Activated CD4-positive, alpha-beta T cell treated with anti-CD3 and anti-CD28 coated beads for 36 hours (primary cell): ENCODE results near the gene NVL. TPM values are rescaled to one million over a fixed set of nuclear protein-coding genes. Genes with fewer than 3 reads are reported as not detected.
A peak's percentile ranks its signal among the peaks of the same experiment; 100 is the strongest.

Experiments used
- ATAC-seq: fragments of 200-7000 bp; cut with Tn5 transposase; one replicate; pipeline ENCODE4 v1.10.0; 2021; ENCODE audit warnings: mild to moderate bottlenecking, moderate library complexity
- CTCF ChIA-PET: fragments of 350-600 bp; sonication (Branson Sonifier 250); formaldehyde crosslinking; loops from one replicate; lab custom pipeline; 2021; ENCODE audit warnings: antibody characterized with exemption; lab: Charles Lee
- POLR2A ChIA-PET: fragments of 350-600 bp; sonication (Branson Sonifier 250); formaldehyde crosslinking; loops from one replicate; lab custom pipeline; 2021; ENCODE audit warnings: antibody characterized with exemption, inconsistent platforms; lab: Charles Lee
- DNase-seq: peaks from one replicate; pipeline ENCODE4 v3.0.0-alpha.2; 2020
- H3K27ac Mint-ChIP-seq: one replicate; pipeline ENCODE4 v1.8.0; 2021; ENCODE audit warnings: mixed read lengths
- H3K27me3 Mint-ChIP-seq: one replicate; pipeline ENCODE4 v1.8.0; 2021; ENCODE audit warnings: mixed read lengths
- H3K36me3 Mint-ChIP-seq: one replicate; pipeline ENCODE4 v1.8.0; 2021; ENCODE audit warnings: low read depth, mixed read lengths
- H3K4me1 Mint-ChIP-seq: one replicate; pipeline ENCODE4 v1.8.0; 2021; ENCODE audit warnings: mixed read lengths
- H3K4me3 Mint-ChIP-seq: one replicate; pipeline ENCODE4 v1.8.0; 2021; ENCODE audit warnings: mild to moderate bottlenecking, moderate library complexity, mixed read lengths
- H3K9me3 Mint-ChIP-seq: one replicate; pipeline ENCODE4 v1.8.0; 2021; ENCODE audit warnings: low read depth, mixed read lengths
- intact Hi-C, 2 experiments: fragments of 100-400 bp; cut with DNase I in 1 of 2; cut with micrococcal nuclease in 1 of 2; formaldehyde crosslinking; loops; one replicate each; pipeline versions ENCODE4 v1.14.2 to v1.15.1; 2022 to 2024; cut with DNase I, micrococcal nuclease
- total RNA-seq, 2 experiments: library from RNA; stranded (reverse); gene quantifications; one replicate each; pipeline ENCODE4 v1.2.3, GENCODE V29; 2021

Gene NVL
- total RNA-seq, 2 experiments from 2014 or later: 34.2 to 44.1 TPM

DNA sequence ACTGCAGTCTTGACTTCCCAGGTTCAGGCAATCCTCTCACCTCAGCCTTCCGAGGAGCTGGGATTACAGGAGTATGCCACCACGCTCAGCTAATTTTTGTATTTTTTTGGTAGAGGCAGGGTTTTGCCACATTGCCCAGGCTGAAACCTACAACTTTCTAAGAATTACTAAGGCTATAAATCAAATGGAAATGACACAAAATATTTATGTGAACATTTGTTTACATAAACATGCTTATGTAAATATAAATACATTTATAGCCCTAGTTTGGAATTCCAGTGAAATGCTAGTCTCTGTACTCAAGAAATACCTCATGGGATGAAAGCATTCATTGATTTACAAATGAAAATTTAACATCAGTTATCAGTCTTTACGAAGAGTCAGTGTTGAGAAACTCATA, 47.8 kb downstream of the NVL start:
- Mint-ChIP-seq H3K4me1 (peaks cover 1% of the 10 kb centered on the region), H3K4me3 (no peak overlapping the region), H3K9me3 (no peaks in the 10 kb centered on the region), H3K36me3 (peaks cover 15% of the 10 kb centered on the region), H3K27ac (no peak overlapping the region), H3K27me3 (no peaks in the 10 kb centered on the region)
- POLR2A ChIA-PET: no interaction called here
- DNase-seq (no peak), ATAC-seq (no peak)
- CTCF ChIA-PET: interaction anchor here (0.6 kb wide), 1 partner anchor 10 kb away, joined by 4 read pairs; no protein-coding TSS in a partner anchor
- intact Hi-C loops: no loop called here

DNA sequence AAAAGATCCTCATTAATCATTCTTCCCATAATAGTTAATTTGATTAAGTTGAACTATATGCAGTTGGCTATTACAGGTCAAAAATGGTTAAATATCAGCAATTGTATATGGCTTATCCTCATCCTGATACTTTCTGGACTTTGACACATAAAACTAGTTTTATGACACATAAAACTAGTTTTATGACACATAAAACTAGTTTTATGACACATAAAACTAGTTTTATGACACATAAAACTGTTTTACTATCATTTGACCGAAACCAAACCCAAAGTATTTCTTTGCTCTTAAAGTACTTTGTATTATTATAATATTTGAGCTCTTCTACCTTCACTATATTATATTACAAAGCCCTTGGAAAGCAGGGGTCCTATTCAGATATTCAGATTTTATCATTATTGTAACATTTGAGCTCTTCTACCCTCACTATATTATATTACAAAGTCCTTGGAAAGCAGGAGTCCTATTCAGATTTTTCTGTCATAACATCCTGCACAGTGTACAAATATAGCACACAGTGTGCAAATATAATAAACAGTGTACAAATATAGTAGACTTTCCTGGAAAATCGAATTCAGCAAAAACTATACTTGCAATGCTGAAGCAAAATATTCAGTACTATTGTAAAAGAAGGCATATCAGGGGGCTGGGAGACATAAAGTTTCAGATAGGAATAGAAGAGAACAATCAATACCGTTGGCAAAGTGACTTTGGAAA, 53.0 kb downstream of the NVL start:
- H3K27me3 Mint-ChIP-seq: no peaks in the 10 kb centered on the region
- peaks cover 15% of the 10 kb centered on the region for H3K36me3 Mint-ChIP-seq
- no peak overlapping the region for H3K27ac Mint-ChIP-seq

GRCh38 chr1:224274970-224275626, 54.9 kb downstream of the NVL start:
- peaks cover 17% of the 10 kb centered on the region for H3K36me3 Mint-ChIP-seq
- no peak overlapping the region for H3K4me3 Mint-ChIP-seq
- ATAC-seq (no peak), DNase-seq (no peak)
- no peak overlapping the region for H3K27ac Mint-ChIP-seq
- no peaks in the 10 kb centered on the region for H3K27me3 Mint-ChIP-seq
- ChIA-PET POLR2A (no interaction called here), CTCF (interaction anchor here (1.5 kb wide), 1 partner anchor 17 kb away, joined by 3 read pairs; no protein-coding TSS in a partner anchor)
- no peaks in the 10 kb centered on the region for H3K9me3 Mint-ChIP-seq
- H3K4me1 Mint-ChIP-seq: peaks cover 6% of the 10 kb centered on the region
- intact Hi-C loops: no loop called here

More for the DNA sequence above, 53.0 kb downstream of the NVL start:
- Mint-ChIP-seq H3K4me1 (peaks cover 6% of the 10 kb centered on the region), H3K9me3 (no peaks in the 10 kb centered on the region), H3K4me3 (no peak overlapping the region)
- DNase-seq (no peak), ATAC-seq (peak; percentile 39)
- ChIA-PET CTCF (interaction anchor here (0.6 to 1.1 kb wide), 3 partner anchors 34 to 192 kb away, joined by 3 read pairs; no protein-coding TSS in a partner anchor), POLR2A (no interaction called here)
- intact Hi-C loops: no loop called here

DNA sequence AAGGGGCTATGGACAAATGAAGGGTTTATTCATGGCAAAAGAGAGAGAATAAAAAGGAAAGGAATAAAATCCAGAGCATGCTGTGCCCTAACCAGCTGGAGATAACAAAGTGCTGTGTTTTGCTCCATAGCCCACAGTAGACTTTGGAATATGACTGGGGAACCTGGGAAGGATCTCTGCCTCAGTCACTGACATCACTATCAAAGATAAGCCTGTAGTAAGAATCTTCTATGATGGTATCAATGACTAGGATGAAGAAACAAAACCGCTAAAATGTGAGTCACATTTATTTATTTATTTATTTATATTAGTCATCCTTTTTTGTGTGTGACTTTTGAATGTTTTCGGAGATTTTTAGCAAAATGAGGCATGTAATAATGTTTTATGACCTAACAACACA, 56.3 kb downstream of the NVL start:
- Mint-ChIP-seq H3K27me3 (no peaks in the 10 kb centered on the region), H3K4me1 (peaks cover 6% of the 10 kb centered on the region), H3K4me3 (no peak overlapping the region), H3K27ac (no peak overlapping the region), H3K36me3 (peaks cover 27% of the 10 kb centered on the region), H3K9me3 (no peaks in the 10 kb centered on the region)
- intact Hi-C loops: no loop called here
- no peak for DNase-seq
- ChIA-PET CTCF (no interaction called here), POLR2A (interaction anchor here (0.7 kb wide), 1 partner anchor 212 kb away, joined by 3 read pairs; no protein-coding TSS in a partner anchor)
- ATAC-seq: no peak

DNA sequence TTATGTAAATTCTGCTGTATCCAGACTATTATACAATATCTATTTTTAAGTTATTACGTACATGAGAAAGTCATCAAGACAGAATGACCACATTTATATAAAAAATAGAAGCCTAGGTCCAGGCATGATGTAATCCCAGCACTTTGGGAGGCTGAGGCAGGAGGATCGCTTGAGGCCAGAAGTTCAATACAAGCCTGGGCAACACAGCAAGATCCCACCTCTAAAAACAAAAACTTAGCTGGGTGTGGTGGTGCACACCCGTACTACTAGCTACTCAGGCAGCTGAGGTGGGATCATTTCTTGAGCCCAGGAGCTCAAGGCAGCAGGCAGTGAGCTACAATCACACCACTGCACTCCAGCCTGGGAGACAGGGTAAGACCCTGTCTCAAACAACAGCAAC, 58.9 kb downstream of the NVL start:
- ChIA-PET POLR2A (no interaction called here), CTCF (no interaction called here)
- Mint-ChIP-seq H3K9me3 (no peaks in the 10 kb centered on the region), H3K4me3 (no peak overlapping the region), H3K36me3 (peaks cover 27% of the 10 kb centered on the region), H3K4me1 (peaks cover 4% of the 10 kb centered on the region), H3K27me3 (no peaks in the 10 kb centered on the region), H3K27ac (no peak overlapping the region)
- no peak for DNase-seq
- intact Hi-C loops: no loop called here
- no peak for ATAC-seq

DNA sequence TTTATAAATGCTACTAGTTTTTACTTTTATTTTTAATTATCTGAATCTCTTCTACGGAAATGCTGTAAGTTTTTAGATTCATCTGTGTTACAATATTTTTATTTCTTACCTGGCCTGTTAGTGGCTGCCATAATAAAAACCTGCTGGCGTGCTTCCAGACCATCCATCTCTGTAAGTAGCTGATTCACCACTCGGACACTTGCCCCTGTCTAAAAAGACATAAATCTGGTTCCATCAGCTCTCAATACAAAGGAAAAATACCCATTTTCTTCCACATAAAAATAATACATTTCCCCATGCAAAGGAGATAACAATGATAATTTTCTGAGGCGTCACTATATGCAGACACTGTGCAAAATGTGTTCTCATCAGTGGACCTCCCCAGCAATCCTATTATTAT, 62.0 kb downstream of the NVL start:
- intact Hi-C loops: no loop called here
- ATAC-seq (no peak), DNase-seq (no peak)
- H3K4me3 Mint-ChIP-seq: no peak overlapping the region
- POLR2A ChIA-PET: no interaction called here
- peaks cover 28% of the 10 kb centered on the region for H3K36me3 Mint-ChIP-seq
- H3K27ac Mint-ChIP-seq: no peak overlapping the region
- CTCF ChIA-PET: interaction anchor here (0.6 to 1.0 kb wide), 3 partner anchors 49 to 152 kb away, joined by 3 to 4 read pairs (median 3); no protein-coding TSS in a partner anchor
- H3K27me3 Mint-ChIP-seq: no peaks in the 10 kb centered on the region
- H3K9me3 Mint-ChIP-seq: no peaks in the 10 kb centered on the region
- peaks cover 4% of the 10 kb centered on the region for H3K4me1 Mint-ChIP-seq

DNA sequence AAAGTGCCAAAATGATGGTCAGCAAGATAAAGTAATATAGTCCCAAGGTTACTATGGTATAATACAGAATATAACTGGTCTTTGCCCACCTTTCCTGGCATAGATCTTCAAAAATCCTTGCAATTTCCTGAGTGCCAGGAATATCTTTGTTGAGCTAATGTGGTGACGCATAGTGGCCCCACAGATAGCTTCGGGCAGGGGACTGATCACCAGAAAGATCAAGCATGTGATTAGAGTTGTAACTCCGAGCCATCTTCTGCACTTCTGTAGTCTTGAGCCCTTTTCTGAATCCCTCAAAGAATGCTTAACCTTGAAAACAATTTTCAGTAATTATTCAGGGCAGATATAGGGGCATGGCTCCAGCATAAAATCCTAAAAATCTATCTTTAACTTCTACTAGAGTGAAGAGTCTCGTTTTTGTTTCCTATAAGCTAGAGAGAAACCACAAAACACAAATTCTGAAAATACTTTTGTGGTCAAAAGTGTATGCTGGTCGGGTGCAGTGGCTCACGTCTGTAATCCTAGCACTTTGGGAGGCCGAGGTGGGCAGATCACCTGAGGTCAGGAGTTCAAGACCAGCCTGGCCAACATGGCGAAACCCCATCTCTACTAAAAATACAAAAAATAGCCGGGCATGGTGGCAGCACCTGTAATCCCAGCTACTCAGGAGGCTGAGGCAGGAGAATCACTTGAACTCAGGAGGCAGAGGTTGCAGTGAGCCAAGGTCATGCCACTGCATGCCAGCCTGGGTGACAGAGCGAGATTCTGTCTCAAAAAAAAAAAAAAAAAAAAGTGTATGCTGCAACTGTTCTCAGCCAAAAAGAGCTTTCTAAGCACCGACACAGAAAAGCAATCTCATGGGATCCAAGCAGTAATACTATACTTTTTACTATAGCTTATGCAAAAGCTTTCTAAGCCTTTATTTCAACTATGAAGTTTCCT, 62.8 kb downstream of the NVL start:
- DNase-seq (no peak), ATAC-seq (no peak)
- peaks cover 12% of the 10 kb centered on the region for H3K4me1 Mint-ChIP-seq
- intact Hi-C loops: no loop called here
- CTCF ChIA-PET: interaction anchor here (1.0 kb wide), 1 partner anchor 85 kb away, joined by 3 read pairs; no protein-coding TSS in a partner anchor
- POLR2A ChIA-PET: no interaction called here
- no peaks in the 10 kb centered on the region for H3K27me3 Mint-ChIP-seq
- no peak overlapping the region for H3K27ac Mint-ChIP-seq
- no peak overlapping the region for H3K4me3 Mint-ChIP-seq
- H3K36me3 Mint-ChIP-seq: peaks cover 34% of the 10 kb centered on the region
- no peaks in the 10 kb centered on the region for H3K9me3 Mint-ChIP-seq

DNA sequence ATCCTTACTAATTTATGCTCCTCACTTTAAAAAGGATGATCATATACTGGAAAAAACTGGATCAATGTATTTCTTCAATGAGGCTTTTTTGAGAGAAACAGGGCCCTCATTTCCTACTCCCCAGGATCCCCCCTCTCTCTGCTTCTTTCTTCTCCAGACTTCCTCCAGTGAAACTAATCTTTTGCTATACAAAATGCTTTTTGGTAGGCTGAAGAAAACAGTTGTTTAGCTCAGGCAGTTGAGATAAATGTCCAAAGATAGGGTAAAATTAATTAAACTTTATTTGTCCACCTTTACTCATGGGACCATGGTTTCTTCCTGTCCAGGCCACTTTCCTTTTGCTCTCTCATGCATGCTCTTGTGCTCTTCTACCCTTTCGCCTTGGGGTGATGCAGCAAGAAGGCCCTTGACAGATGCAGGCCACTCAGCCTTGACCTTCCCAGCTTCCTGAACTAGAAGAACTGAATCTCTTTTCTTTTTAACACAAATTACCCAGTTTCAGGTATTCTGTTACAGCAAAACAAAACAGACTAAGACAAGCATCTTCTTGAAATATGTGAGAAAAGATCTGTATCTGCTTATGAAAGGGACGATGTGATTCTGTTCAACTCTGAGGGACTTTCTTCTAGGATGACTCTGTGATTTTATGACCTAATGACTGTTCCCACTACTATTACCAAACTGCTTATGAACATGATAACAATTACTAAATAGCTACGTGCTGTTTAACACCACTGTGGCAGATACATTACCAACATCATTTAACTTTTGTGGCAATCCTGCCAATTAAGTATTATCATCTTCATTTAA, 63.7 kb downstream of the NVL start:
- Mint-ChIP-seq H3K27me3 (no peaks in the 10 kb centered on the region), H3K27ac (peak overlapping the region; percentile 37), H3K4me3 (no peak overlapping the region), H3K36me3 (peaks cover 34% of the 10 kb centered on the region), H3K9me3 (no peaks in the 10 kb centered on the region), H3K4me1 (peaks cover 16% of the 10 kb centered on the region)
- ATAC-seq (no peak), DNase-seq (no peak)
- intact Hi-C loops: no loop called here
- POLR2A ChIA-PET: no interaction called here
- CTCF ChIA-PET: interaction anchor here (1.4 kb wide), 1 partner anchor 150 kb away, joined by 4 read pairs; no protein-coding TSS in a partner anchor

- intact Hi-C loops: no loop called here
- H3K9me3 Mint-ChIP-seq: no peaks in the 10 kb centered on the region
- peaks cover 17% of the 10 kb centered on the region for H3K4me1 Mint-ChIP-seq
- no peak for DNase-seq
- no peak for ATAC-seq
- POLR2A ChIA-PET: no interaction called here
- no peak overlapping the region for H3K4me3 Mint-ChIP-seq
- H3K36me3 Mint-ChIP-seq: peaks cover 25% of the 10 kb centered on the region
- no peak overlapping the region for H3K27ac Mint-ChIP-seq
- CTCF ChIA-PET: no interaction called here
- H3K27me3 Mint-ChIP-seq: no peaks in the 10 kb centered on the region
These were observed 65.7 kb downstream of the NVL start for GRCh38 chr1:224264321-224264720.

DNA sequence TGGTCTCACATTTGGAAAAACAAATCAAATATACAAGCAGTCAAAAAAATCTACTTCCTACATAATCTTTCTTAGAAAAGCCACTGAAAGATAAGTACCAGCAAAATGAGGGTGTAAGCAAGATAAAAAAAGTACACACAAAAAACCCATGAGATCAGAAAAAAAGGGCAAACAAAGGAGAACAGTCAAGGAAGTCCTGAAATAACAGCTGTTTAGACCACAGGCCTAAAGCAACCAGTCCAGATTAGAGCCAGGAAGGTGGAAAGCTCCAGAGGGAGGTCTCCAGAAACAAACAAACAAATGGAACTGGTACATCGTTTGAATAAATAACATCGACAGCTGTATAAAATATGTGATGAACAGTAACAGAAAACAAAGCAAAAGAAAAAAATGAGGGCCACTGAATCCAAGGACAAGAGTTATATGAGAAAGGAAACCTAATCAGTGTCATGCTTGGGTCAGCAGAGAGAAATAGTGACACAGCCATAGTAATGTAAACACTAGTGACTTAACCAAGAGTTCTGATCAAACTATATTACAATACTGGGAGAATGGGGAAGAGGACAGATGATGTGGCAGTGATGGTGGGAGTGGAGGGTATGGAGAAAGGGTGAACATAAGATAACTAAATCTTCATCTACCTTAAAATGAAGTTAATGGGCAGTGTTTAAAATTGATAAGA, 67.5 kb downstream of the NVL start:
- intact Hi-C loops: no loop called here
- DNase-seq (no peak), ATAC-seq (no peak)
- Mint-ChIP-seq H3K27me3 (no peaks in the 10 kb centered on the region), H3K36me3 (peaks cover 19% of the 10 kb centered on the region), H3K27ac (no peak overlapping the region), H3K4me1 (peaks cover 17% of the 10 kb centered on the region), H3K4me3 (no peak overlapping the region), H3K9me3 (no peaks in the 10 kb centered on the region)
- CTCF ChIA-PET: no interaction called here
- POLR2A ChIA-PET: interaction anchor here (0.7 kb wide), 1 partner anchor 178 kb away, joined by 10 read pairs; no protein-coding TSS in a partner anchor
